GM12891 (cell line): ENCODE results near the gene LAD1.

Experiments
- DNase-seq: peaks from one replicate; pipeline ENCODE4 v3.0.0; 2011; ENCODE audit warnings: low spot score; ENCODE audit not compliant: insufficient read length
- FAIRE-seq: peaks from 2 replicates; lab custom pipeline; 2011; peaks lifted over from hg19 to GRCh38; lab: Jason Lieb, UNC
- PAX5 ChIP-seq: IDR thresholded peaks from 2 replicates; pipeline ENCODE4 v1.6.1; 2011; ENCODE audit warnings: low read length, moderate library complexity, mild to moderate bottlenecking; ENCODE audit not compliant: insufficient read depth, severe bottlenecking
- POLR2A ChIP-seq: IDR thresholded peaks from 2 replicates; pipeline ENCODE4 v1.6.1; 2011; ENCODE audit warnings: low read depth, low read length, control low read depth
- POLR2AphosphoS5 ChIP-seq: IDR thresholded peaks from 2 replicates; pipeline ENCODE4 v1.6.1; 2011; ENCODE audit warnings: low read depth, low read length, control low read depth
- POU2F2 ChIP-seq: IDR thresholded peaks from 2 replicates; pipeline ENCODE4 v1.6.1; 2011; ENCODE audit warnings: low read depth, mild to moderate bottlenecking, control low read depth, low read length, moderate library complexity
- SPI1 ChIP-seq: IDR thresholded peaks from 2 replicates; pipeline ENCODE4 v1.6.1; 2011; ENCODE audit warnings: low read depth, low read length, control low read depth
- TAF1 ChIP-seq: IDR thresholded peaks from 2 replicates; pipeline ENCODE4 v1.6.1; 2011; ENCODE audit warnings: low read depth, low read length, control low read depth

LAD1 gene

DNA sequence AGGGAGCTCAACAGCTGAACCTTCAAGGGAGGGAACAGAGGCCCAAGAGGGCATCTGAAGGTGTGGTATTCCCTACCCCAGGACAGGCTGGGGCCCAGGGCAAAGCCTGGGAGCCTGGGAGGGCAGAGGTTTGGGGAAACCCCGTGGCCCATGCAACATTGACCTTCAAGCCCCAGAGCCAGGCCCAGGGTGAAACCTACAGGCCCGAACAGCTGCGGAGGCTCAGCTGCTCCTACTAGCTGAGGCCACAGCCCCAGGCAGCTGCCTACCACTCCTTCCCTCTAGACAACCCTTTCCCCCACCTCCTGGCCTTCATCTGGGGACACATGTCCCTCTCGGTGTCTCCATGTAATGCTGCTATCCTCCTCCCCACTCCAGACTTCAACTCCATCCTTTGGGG, 3.2 kb downstream of the LAD1 start:
- TF ChIP-seq TAF1 (no peak), POU2F2 (no peak), PAX5 (no peak), POLR2AphosphoS5 (no peak), SPI1 (no peak), POLR2A (no peak)
- no peak for FAIRE-seq
- DNase-seq: no peak

DNA sequence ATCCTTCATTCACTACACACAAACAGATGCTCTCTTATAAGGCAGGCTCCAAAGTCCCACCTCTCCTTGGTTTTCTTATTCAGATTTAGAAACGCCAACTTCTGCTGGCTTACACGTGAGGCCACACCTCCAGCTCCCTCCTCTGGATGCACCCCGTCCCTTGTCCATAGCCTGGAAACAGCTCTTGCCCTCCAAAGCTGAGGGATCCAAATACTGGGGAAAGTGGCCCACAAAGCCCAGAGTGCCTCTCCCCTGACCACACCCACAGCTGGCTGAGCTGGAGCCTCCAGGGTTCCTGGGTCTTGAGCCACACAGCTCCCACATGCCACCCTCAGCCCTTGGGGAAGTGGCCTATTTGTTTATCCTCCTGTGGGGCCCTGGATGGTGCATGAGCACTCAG, 4.5 kb downstream of the LAD1 start:
- FAIRE-seq: no peak
- TF ChIP-seq POLR2AphosphoS5: no peak
- TF ChIP-seq SPI1: no peak
- no peak for TF ChIP-seq POU2F2
- TF ChIP-seq TAF1: no peak
- TF ChIP-seq POLR2A: no peak
- no peak for TF ChIP-seq PAX5
- DNase-seq: no peak

DNA sequence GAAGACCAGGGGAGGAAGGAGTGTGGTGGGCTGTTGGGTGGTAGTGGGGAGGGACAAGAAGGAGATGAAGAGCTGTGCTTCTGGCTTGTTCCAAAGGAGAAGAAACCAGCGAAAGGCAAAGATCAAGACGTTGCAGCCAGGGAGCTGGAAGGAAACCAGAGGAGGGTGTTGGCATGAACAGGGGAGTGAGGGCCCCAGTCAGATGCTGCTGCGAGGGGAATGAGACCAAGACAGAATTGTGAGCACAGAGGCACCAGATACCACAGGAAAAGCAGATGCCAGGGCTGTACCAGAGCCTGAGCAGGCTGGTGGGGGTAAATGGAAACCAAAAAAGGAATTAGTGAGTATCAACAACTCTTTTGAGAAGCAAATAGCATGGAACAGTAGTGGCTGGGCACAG, 6.0 kb downstream of the LAD1 start:
- DNase-seq (no peak), FAIRE-seq (no peak)
- TF ChIP-seq POU2F2: no peak
- no peak for TF ChIP-seq SPI1
- no peak for TF ChIP-seq TAF1
- TF ChIP-seq POLR2AphosphoS5: no peak
- no peak for TF ChIP-seq POLR2A
- no peak for TF ChIP-seq PAX5

DNA sequence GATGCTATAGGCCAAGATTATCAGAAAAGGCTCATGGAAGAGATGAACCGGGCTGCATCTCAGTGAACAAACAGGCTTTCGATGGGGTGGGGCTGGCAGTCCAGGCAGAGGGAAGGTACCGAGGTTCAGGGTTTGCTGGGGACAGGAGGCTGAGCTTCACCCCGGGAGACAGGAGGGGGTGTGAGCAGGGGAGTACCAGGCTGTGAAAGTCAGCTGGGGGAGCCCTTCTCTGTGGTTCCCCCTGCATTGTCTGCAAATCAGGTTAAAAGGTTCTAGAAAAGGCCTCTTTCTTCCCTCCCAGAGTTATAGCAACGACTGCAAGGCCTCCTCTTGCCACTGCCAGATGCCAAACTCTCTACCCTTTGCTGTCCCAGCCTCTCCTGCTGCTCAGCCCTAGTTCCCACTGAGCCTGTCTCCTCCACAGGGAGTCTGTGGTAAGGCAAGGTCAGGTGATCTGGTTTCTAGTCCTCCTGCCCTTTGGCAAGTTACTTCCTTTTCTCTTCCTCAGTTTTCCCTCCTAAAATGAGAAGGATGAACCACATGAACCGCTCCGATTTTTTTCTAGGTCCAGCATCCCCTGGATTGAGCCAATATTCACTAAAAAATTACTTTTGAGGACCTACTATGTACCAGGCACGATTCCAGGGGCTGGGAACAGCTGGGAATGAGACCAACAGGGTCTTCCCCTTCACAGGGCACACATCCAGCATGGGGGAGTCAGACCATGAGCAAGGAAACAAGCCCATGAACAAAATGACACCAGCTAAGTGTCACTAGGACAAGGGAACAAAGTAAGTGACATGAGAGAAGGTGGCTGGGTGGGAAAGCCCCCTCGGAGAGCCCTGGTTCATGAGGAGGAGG, 7.2 kb downstream of the LAD1 start:
- FAIRE-seq (no peak), DNase-seq (no peak)
- TF ChIP-seq POLR2A (no peak), PAX5 (no peak), POLR2AphosphoS5 (no peak), SPI1 (no peak), TAF1 (no peak), POU2F2 (no peak)

DNA sequence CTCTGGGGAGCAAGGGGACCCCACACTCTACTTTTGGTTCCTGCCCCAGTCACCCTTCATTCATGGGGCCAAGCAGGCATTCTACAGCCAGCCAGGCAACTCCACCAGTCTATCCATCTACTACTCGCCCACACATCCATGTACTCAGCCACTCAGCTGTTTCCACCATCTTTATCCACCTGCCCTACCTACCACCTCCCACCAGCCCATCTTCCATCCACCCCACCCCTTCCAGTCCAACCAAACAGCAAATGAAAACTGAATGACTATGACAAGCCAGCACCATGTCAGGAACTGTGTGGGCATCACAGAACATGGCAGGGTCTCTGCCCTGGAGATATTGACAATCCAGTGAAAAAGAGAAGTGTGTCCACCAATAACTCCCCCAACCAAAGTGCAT, 7.9 kb downstream of the LAD1 start:
- DNase-seq: no peak
- TF ChIP-seq PAX5 (no peak), POU2F2 (no peak), TAF1 (no peak), POLR2A (no peak)
- FAIRE-seq: no peak

DNA sequence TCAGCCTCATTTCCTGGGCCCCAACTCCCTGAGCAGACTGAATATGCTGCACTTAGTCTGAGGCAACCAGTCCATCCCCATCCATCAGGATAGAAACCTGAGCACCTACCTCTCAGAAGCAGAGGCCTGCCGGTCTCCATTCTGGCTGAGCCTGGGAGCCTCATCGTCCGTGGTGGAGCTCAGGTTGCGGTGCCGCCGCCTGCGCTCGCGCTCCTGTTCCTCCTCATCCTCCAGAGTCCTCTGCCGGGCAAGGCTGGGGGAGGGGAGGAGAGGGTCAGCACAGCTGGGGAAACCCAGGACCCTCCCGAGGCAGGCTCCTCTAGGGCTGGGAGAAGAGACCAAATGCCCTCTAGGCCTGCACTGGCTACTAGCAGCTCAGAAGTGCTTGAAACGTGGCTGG, 10.1 kb downstream of the LAD1 start:
- DNase-seq (no peak), FAIRE-seq (no peak)
- TF ChIP-seq POLR2A (no peak), POU2F2 (no peak), TAF1 (no peak), PAX5 (no peak), POLR2AphosphoS5 (no peak), SPI1 (no peak)

DNA sequence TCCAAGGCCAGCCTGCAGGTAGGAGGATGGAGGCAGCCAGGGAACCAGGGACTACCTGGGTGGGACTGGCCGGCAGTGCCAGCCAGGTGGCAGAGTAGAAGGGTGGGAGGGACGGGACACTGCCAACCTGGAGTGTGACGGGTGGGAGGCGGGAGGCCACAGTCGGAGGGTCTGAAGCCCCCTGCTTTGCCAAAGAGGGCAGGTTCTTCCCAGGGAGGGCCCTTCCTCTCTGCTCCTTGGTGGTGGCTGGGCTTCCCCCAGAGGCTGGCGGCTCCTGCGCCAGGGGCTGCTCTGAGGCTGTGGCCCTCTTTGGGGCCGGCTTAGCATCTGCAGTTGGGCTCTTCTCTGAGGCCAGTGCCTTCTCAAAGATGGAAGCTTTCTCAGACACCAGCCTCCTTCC, 12.9 kb downstream of the LAD1 start:
- no peak for DNase-seq
- TF ChIP-seq TAF1 (no peak), POLR2A (no peak), POLR2AphosphoS5 (no peak), SPI1 (no peak), POU2F2 (no peak), PAX5 (no peak)
- no peak for FAIRE-seq

DNA sequence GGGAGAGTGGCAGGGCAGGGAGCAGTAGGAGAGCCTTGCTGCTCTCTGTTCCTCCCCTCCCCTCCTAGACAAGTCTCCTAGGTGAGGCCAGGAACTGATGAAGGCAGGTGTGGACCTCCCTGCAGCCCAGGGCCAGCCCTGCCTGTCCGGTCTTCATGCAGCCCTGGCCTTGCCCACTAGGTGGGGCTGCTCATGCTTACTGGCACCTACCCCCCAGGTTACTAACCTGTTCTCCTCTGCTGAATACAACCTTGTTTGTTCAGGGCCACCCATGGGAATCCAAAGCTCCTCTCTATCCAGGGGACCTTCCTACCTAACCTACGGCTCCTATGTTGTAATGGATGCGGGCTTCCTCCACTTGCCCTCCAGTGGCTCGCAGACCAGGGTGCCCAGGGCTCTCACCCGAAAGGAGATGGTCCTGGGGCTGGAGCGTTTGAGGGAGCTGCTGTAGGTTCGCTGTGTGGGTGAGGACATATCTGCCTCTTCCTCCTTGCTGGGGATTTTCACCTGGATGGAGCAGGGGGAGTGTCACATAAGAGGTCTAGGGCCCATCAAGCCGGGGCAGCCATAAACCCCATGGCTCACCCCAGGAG, 13.7 kb downstream of the LAD1 start:
- no peak for TF ChIP-seq POLR2A
- DNase-seq (peak; percentile 82), FAIRE-seq (peak; percentile 82)

DNA sequence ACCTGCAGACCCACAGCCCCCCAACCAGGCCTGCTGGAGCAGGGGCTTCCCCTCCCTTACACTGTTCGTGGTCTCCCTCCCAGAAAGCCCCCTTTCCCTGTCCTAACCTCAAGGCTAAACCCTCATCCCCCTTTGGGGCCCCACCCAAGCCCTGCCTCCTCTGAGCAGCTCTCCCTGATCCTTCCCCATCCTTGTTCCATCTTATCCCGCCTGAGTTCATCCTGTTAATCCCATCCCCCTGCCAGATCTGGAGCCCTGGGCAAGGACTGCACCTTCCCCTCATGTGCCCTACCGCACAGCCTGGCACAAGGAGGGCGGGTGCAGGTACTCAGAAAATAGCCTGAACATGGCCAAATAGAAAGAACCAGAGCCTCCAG, 14.7 kb downstream of the LAD1 start:
- FAIRE-seq: no peak
- no peak for TF ChIP-seq TAF1
- TF ChIP-seq POLR2A: no peak
- no peak for TF ChIP-seq PAX5
- TF ChIP-seq SPI1: no peak
- no peak for TF ChIP-seq POU2F2
- TF ChIP-seq POLR2AphosphoS5: no peak
- DNase-seq: no peak

DNA sequence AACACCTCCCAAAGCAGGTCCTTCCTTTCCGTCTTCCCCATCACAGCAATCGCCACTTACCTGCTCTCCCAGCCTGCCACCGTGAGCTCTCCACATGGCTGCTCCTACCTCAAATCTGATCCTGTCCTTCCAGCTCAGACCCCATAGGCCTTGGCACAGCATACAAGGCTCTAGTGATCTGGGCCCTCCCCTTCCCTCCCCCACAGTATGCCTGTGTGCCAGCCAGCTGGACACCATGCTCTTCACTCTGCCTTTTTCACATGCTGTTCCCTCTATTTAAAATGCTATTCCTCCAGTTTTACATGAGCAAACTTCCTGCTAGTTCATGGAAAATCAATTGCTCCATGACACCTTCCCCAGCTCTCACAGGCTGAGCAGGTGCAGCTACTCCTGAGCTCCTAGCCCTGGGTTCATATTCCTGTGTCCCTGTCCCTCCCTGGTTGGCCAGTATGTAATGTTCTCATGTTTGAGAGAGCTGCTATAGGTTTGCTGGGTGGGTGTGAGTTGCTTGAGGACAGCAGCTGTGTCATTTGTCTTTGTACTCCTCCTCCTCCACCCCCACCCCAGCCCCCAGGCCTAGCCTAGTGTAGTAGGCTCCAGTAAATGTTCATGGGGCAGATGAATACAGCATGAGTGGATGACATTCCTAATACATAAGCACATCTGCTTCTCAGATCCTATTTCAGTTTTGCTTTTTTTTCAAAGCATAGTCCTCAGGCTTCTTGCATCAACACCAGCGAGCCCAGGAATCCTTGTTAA, 15.3 kb downstream of the LAD1 start:
- FAIRE-seq (no peak), DNase-seq (no peak)
- TF ChIP-seq PAX5: no peak
- TF ChIP-seq POU2F2: no peak
- no peak for TF ChIP-seq POLR2AphosphoS5
- no peak for TF ChIP-seq SPI1
- no peak for TF ChIP-seq POLR2A
- no peak for TF ChIP-seq TAF1
